Heart left ventricle (tissue), 16 donors: ENCODE results near the gene ZFAND6. TPM values are rescaled to one million over a fixed set of nuclear protein-coding genes. Genes with fewer than 3 reads are reported as not detected.
A peak's percentile ranks its signal among the peaks of the same experiment; 100 is the strongest.
"Not testable (repeated sequence)": the region's sequence is repeated elsewhere in the genome, so short reads cannot be mapped to it uniquely, and the experiment has no call there.

Experiments used
- ATAC-seq, 4 donors: fragments of 200-7000 bp; cut with Tn5 transposase; one replicate each; pipeline ENCODE4 v1.9.1; 2020 to 2022; ENCODE audit warnings: moderate library complexity in 4 of 4, mild to moderate bottlenecking in 3 of 4, moderate number of reproducible peaks in 1 of 4
- DNase-seq, 5 donors: peaks; one replicate each; pipeline ENCODE4 v3.0.0-alpha.2; 2020
- H3K27ac ChIP-seq, 12 donors: fragments of 200-600 bp; sonication (generic) in 4 of 12; one replicate each; pipeline versions ENCODE4 v1.5.0 to v1.8.0; 2016 to 2022; ENCODE audit warnings: mild to moderate bottlenecking in 2 of 12
- H3K27me3 ChIP-seq, 9 donors: fragments of 200-600 bp; sonication (generic) in 2 of 9; one replicate each; pipeline versions ENCODE4 v1.5.1 to v1.8.0; 2016 to 2022; ENCODE audit warnings: mild to moderate bottlenecking in 3 of 9
- H3K36me3 ChIP-seq, 9 donors: fragments of 200-600 bp; sonication (generic) in 2 of 9; one replicate each; pipeline versions ENCODE4 v1.5.0 to v1.8.0; 2018 to 2022; ENCODE audit warnings: mild to moderate bottlenecking in 2 of 9
- H3K4me1 ChIP-seq, 12 donors: fragments of 200-600 bp; sonication (generic) in 4 of 12; one replicate each; pipeline versions ENCODE4 v1.5.0 to v1.8.0; 2016 to 2022; ENCODE audit warnings: mild to moderate bottlenecking in 3 of 12
- H3K4me3 ChIP-seq, 12 donors: fragments of 200-600 bp; sonication (generic) in 4 of 12; one replicate each; pipeline versions ENCODE4 v1.5.0 to v1.8.0; 2017 to 2022; ENCODE audit warnings: mild to moderate bottlenecking in 9 of 12, moderate library complexity in 4 of 12
- H3K9me3 ChIP-seq, 12 donors: fragments of 200-600 bp; sonication (generic) in 4 of 12; one replicate each; pipeline versions ENCODE4 v1.5.0 to v1.8.0; 2016 to 2022; ENCODE audit warnings: mild to moderate bottlenecking in 1 of 12
- POLR2A ChIP-seq, 2 donors: fragments of 450-650 bp; IDR thresholded peaks; one replicate each; pipeline ENCODE4 v1.6.1; 2017; ENCODE audit warnings: antibody characterized with exemption in 2 of 2, mild to moderate bottlenecking in 2 of 2, moderate library complexity in 2 of 2
- WGBS, 4 donors: extraction: QIAGEN DNeasy Blood & Tissue Kit in 2 of 4; methylation state at CpG; one replicate each; pipeline versions ENCODE4 v1.1.5 to v1.1.7; 2013 to 2018; 5-methylcytosine and 5-hydroxymethylcytosine counted together
- intact Hi-C, 10 donors: fragments of 100-400 bp; cut with DNase I; formaldehyde crosslinking; loops; one replicate each; pipeline versions ENCODE4 v1.11.1 to v1.14.2; 2022
- long read RNA-seq, 3 donors: library from polyadenylated mRNA; unstranded; transcript quantifications; one replicate each; pipeline ENCODE4 v2.0.0, GENCODE V29; 2020 to 2021
- polyA plus RNA-seq, 2 donors: library from polyadenylated mRNA; stranded (reverse); fragments of 200-250 nt; gene quantifications; one replicate each; pipeline ENCODE4 v1.2.3, GENCODE V29; 2013
- total RNA-seq, 9 donors: library from RNA; depleted of rRNA in 2 of 9; stranded (reverse); fragments of >200 nt in 2 of 9; fragmentation: NEBNext Ultra II Directional in 3 of 9; extraction: Animal tissue kit (Norgen Biotek cat#: 25700) in 3 of 9; gene quantifications; one replicate each; pipeline versions ENCODE4 v1.1.0 to v1.2.4, GENCODE V29; 2016 to 2023
- TF ChIP-seq, protein P1 (sequence below), 12 donors: fragments of 200-600 bp; sonication (generic) in 4 of 12; IDR thresholded peaks; one replicate each; pipeline versions ENCODE4 v1.5.0 to v1.8.0; 2018 to 2022; ENCODE audit warnings: antibody characterized with exemption in 12 of 12, mild to moderate bottlenecking in 5 of 12
- donor health status: ischemic (EF 13 %, LVEDD 7.1; RV severe dilation, severe dysfunction).
- donor health status: healthy with polysubstance abuse.
- donor health status: DM: no; HTN: yes; CAD: no.
- donor health status: DM: no; HTN: no; CAD: no.
- donor health status: ischemic (EF 25% LVEDD 6.9; RV normal size, moderate dysfunction).
- donor health status: ischemic (EF 25% LVEDD 5.7; RV mildly dilated, moderate dysfunction).
- donor health status: healthy.
- donor health status: DM: yes; HTN: yes; CAD: no.
- donor health status: ischemic (EF 35%, LVEDD 5.7; RV mildly dilated, moderate dysfunction).
- donor health status: nonischemic (EF 11% LVEDD 7.7; RV severe dilation, severe dysfunction).
- donor health status: DM: yes; HTN: yes; CAD: no.
- donor health status: PGD.
- donor health status: ischemic (EF 29% LVEDD 5.4; RV normal size, mild dysfunction).
- donor health status: nonischemic (EF 23%, LVEDD 6.1; RV moderate dilation, normal function).

ZFAND6 gene
- total RNA-seq, result 100 to 1,000 TPM in 2 of 9 donors, 10 to 100 TPM in 7; 67.4 to 105 (median 79.9) TPM
- polyA plus RNA-seq, result 10 to 100 TPM; 43.4 to 98.7 TPM
- long read RNA-seq, donor 1, transcript ZFAND6-220 (6 exons, 891 nt), result major isoform, 62 of 105 reads
- long read RNA-seq, donor 1, transcript ZFAND6-201 (7 exons, 1,814 nt), result minor isoform, 12 of 105 reads
- long read RNA-seq, donor 1, partial matches to known transcripts, result 17 of 105 reads
- long read RNA-seq, donor 1, other reads (novel, unspliced or antisense), result 8 of 105 reads
- long read RNA-seq, donor 2, transcript ZFAND6-201 (7 exons, 1,814 nt), result minor isoform, 54 of 525 reads
- long read RNA-seq, donor 2, transcript ZFAND6-213 (6 exons, 1,446 nt), result minor isoform, 18 of 525 reads
- long read RNA-seq, donor 2, transcript ZFAND6-220 (6 exons, 891 nt), result major isoform, 372 of 525 reads
- long read RNA-seq, donor 2, partial matches to known transcripts, result 38 of 525 reads
- long read RNA-seq, donor 2, other reads (novel, unspliced or antisense), result 40 of 525 reads
- long read RNA-seq, donor 3, transcript ZFAND6-220 (6 exons, 891 nt), result major isoform, 60 of 83 reads
- long read RNA-seq, donor 3, transcript ZFAND6-201 (7 exons, 1,814 nt), result minor isoform, 7 of 83 reads
- long read RNA-seq, donor 3, partial matches to known transcripts, result 6 of 83 reads
- long read RNA-seq, donor 3, other reads (novel, unspliced or antisense), result 9 of 83 reads

DNA sequence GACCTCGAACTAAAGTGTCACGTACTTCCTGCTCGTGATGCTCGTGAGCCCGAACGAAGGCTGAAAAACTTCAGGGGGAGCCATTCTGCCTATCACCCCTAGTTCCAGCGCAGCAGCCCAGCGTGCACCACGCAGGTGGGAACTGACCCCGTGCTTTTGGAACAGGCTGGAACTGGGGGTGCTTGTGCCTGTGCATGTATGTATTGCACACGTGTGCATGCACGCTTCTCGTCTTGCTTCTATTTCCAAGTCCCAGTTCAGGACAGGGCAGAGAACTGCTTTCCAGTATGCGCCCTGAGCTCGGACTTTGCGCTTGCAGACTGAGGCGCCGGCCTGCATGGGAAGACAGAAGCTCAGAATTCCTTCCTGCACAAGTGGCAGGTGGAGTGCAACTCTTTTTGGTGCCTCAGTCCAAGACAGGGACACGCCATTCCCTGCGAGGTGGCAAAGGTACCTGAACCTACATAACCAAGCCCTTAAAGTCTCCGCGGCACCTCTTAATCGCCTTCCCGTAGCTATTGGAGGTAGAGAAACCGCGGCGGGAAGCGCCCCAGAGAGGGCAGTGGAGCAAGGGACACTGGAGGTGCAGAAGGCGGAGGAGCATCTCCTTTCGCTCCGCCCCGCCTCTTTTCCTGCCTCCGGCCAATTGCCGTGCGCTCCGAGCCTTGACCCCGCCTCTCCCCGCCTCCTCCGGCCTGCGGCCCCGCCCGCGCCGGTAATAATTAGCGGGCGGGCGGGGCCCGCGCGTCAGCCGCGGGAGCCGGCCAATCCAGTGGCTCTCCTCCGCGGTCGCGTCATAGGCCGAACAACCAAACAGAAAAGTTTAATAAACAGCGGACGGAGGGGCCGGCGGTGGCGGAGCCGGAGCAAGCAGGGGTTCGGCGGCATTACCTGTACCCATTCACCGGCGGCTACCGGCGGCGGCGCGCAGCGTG is at the start of gene ZFAND6:
Gene ZFAND6 (plus strand): TSS at position 826 of the 935 bp plus-strand sequence. CDS start 60,669 bp downstream, outside the sequence.
- H3K4me1 ChIP-seq, result peaks cover 0 to 39% (median 22%) of the 10 kb centered on the region in 12 donors
- 0 to 1% (median 0%) methylated on average over 30 to 74 of the region's 74 CpGs for WGBS, 4 donors
- H3K4me3 ChIP-seq, result peak within 1 kb of the TSS; percentile 66 to 95 (median 92)
- peak; percentile 76 to 85 for TF ChIP-seq POLR2A (IDR thresholded peaks at IDR 0.05)
- TF ChIP-seq, protein P1, sequence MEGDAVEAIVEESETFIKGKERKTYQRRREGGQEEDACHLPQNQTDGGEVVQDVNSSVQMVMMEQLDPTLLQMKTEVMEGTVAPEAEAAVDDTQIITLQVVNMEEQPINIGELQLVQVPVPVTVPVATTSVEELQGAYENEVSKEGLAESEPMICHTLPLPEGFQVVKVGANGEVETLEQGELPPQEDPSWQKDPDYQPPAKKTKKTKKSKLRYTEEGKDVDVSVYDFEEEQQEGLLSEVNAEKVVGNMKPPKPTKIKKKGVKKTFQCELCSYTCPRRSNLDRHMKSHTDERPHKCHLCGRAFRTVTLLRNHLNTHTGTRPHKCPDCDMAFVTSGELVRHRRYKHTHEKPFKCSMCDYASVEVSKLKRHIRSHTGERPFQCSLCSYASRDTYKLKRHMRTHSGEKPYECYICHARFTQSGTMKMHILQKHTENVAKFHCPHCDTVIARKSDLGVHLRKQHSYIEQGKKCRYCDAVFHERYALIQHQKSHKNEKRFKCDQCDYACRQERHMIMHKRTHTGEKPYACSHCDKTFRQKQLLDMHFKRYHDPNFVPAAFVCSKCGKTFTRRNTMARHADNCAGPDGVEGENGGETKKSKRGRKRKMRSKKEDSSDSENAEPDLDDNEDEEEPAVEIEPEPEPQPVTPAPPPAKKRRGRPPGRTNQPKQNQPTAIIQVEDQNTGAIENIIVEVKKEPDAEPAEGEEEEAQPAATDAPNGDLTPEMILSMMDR (IDR thresholded peaks at IDR 0.05), result peak in 2 of 12 donors; percentile 5 to 15
- peak; percentile 95 to 98 (median 96) for DNase-seq
- ATAC-seq, result peak; percentile 98 to 99 (median 98)
- H3K27me3 ChIP-seq, result peaks cover 0 to 4% (median 0%) of the 10 kb centered on the region in 9 donors
- intact Hi-C loops, result loop anchor here in 6 of 10 donors (2.0 to 10.0 kb wide), 5 partner anchors 93 to 164 kb away; partner anchors contain the start of genes FAH (in 3 of the 6) and MTHFS (in 1 of the 6)
- peak within 1 kb of the TSS; percentile 88 to 96 (median 93) for H3K27ac ChIP-seq
- no peaks in the 10 kb centered on the region for H3K9me3 ChIP-seq
- H3K36me3 ChIP-seq, result no peaks in the 10 kb centered on the region

DNA sequence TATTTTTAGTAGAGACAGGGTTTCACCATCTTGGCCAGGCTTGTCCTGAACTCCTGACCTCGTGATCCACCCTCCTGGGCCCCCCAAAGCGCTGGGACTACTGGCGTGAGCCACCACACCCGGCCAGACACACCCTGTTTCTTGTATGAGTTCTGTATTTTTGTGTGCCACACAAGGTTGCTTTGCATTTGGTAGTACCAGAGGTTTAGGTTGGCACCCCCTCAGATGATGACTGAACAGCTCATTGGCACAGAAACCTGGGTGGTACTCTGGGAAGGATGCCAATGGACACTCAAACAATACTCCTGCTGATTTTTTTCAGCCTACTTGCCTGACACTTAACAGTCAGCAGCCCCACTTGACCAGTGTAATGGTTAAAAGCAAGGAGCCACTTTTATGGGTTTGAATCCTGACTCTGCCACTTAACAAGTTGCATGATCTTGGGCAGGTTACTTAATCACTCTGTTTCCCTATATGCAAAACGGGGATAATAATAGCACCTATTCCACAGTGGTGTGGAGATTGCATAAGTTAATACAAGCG is 49.3 kb upstream of the ZFAND6 start:
- no peaks in the 10 kb centered on the region for H3K4me1 ChIP-seq
- no peak overlapping the region for H3K4me3 ChIP-seq
- no peak for ATAC-seq
- TF ChIP-seq, protein P1 (IDR thresholded peaks at IDR 0.05), result no peak
- no peak for TF ChIP-seq POLR2A (IDR thresholded peaks at IDR 0.05)
- WGBS, 4 donors, result 69 to 80% (median 71%) methylated on average over 6 of the region's 6 CpGs
- H3K27me3 ChIP-seq, result no peaks in the 10 kb centered on the region
- no peaks in the 10 kb centered on the region for H3K36me3 ChIP-seq
- DNase-seq, result no peak
- H3K9me3 ChIP-seq, result peaks cover 0 to 11% (median 0%) of the 10 kb centered on the region in 12 donors
- H3K27ac ChIP-seq, result no peak overlapping the region
- intact Hi-C loops, result loop anchor here in 1 of 10 donors (10.0 kb wide), 1 partner anchor 55 kb away; no protein-coding TSS in a partner anchor

DNA sequence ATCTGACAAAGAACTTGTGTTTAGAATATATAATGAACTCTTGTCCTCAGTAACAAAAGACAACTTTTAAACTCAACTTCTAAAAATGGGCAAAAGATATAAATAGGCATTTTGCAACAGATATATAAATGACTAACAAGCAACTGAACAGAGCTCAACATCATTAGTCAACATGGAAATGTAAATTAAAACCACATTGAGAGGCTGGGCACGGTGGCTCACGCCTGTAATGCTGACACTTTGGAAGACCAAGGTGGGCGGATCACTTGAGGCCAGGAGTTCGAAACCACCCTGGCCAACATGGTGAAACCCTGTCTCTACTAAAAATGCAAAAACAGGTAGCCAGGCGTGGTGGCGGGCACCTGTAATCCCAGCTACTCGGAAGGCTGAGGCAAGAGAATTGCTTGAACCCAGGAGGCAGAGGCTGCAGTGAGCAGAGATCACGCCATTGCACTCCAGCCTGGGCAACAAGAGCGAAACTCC is 48.4 kb upstream of the ZFAND6 start:
- H3K36me3 ChIP-seq, H3K4me1 ChIP-seq, H3K27ac ChIP-seq, H3K27me3 ChIP-seq, ATAC-seq, H3K4me3 ChIP-seq, DNase-seq: not testable (repeated sequence)
- intact Hi-C loops, result loop anchor here in 1 of 10 donors (10.0 kb wide), 1 partner anchor 56 kb away; no protein-coding TSS in a partner anchor
- WGBS, 4 donors, result 86 to 92% (median 88%) methylated on average over 9 of the region's 9 CpGs
- H3K9me3 ChIP-seq, result peaks cover 0 to 15% (median 0%) of the 10 kb centered on the region in 12 donors

DNA sequence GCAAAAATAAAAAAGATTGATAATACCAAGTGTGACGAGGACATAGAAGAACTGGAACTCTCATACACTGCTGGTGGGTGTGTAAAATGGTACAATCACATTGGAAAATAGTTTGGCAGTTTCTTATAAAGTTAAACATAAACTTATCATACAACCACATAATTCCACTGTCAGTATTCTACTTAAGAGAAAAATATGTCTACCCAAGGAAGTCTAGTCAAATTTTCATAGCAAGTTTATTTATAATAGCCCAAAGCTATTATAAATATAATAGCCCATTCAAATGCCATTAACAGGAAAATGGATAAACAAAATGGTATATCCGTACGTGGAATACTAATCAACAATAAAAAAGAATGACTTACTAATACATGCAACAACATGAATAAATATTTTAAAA is 47.9 kb upstream of the ZFAND6 start:
- ATAC-seq, result no peak

More for the DNA sequence above, 47.9 kb upstream of the ZFAND6 start:
- peaks cover 0 to 15% (median 0%) of the 10 kb centered on the region in 12 donors for H3K9me3 ChIP-seq
- no peak overlapping the region for H3K27ac ChIP-seq
- H3K27me3 ChIP-seq, result no peaks in the 10 kb centered on the region
- intact Hi-C loops, result loop anchor here in 1 of 10 donors (10.0 kb wide), 1 partner anchor 57 kb away; no protein-coding TSS in a partner anchor
- WGBS, 4 donors, result 79 to 87% (median 83%) methylated on average over 3 of the region's 3 CpGs
- H3K4me1 ChIP-seq, result no peaks in the 10 kb centered on the region
- TF ChIP-seq, protein P1 (IDR thresholded peaks at IDR 0.05), result no peak
- TF ChIP-seq POLR2A (IDR thresholded peaks at IDR 0.05), result no peak
- no peak for DNase-seq
- H3K36me3 ChIP-seq, result no peaks in the 10 kb centered on the region
- H3K4me3 ChIP-seq, result no peak overlapping the region
